HUES64 (cell line): ENCODE data around the gene TMEM267.
"Not testable (repeated sequence)": the region's sequence is repeated elsewhere in the genome, so short reads cannot be mapped to it uniquely, and the experiment has no call there.

Experiments
- H3K27ac ChIP-seq: 2 replicates; pipeline ENCODE4 v1.7.0; 2013; ENCODE audit warnings: low read depth, low read length, inconsistent platforms
- H3K27me3 ChIP-seq: 2 replicates; pipeline ENCODE4 v1.6.1; 2013; ENCODE audit warnings: mild to moderate bottlenecking, low read length; ENCODE audit not compliant: insufficient read depth
- H3K36me3 ChIP-seq: 2 replicates; pipeline ENCODE4 v1.6.1; 2013; ENCODE audit warnings: mild to moderate bottlenecking, low read length; ENCODE audit not compliant: insufficient read depth
- H3K4me1 ChIP-seq: 2 replicates; pipeline ENCODE4 v1.6.1; 2013; ENCODE audit warnings: mild to moderate bottlenecking, low read length, moderate library complexity; ENCODE audit not compliant: insufficient read depth
- H3K4me3 ChIP-seq: 2 replicates; pipeline ENCODE4 v1.5.1; 2013; ENCODE audit warnings: mild to moderate bottlenecking, low read length, moderate library complexity
- H3K9ac ChIP-seq: 2 replicates; pipeline ENCODE4 v1.6.1; 2013; ENCODE audit warnings: mild to moderate bottlenecking, low read depth, low read length
- H3K9me3 ChIP-seq: 2 replicates; pipeline ENCODE4 v1.6.1; 2013; ENCODE audit warnings: low read depth, low read length; ENCODE audit not compliant: insufficient read depth
- WGBS: fragments of 150-250, 120-280 bp; methylation state at CpG from one replicate; pipeline ENCODE4 v1.1.7; 2013; ENCODE audit warnings: missing lambda C conversion rate; 5-methylcytosine and 5-hydroxymethylcytosine counted together

Gene TMEM267

GRCh38 chr5:43402524-43403066, 81.1 kb downstream of the TMEM267 start:
- not testable (repeated sequence) for H3K27ac ChIP-seq, H3K4me3 ChIP-seq

GRCh38 chr5:43401827-43402226, 81.8 kb downstream of the TMEM267 start:
- Histone ChIP-seq H3K27me3 (peaks cover 8% of the 10 kb centered on the region), H3K4me3 (no peak overlapping the region), H3K9me3 (0 out of 2 replicates have a peak, but pooled peaks cover 2% of the 10 kb centered on the region), H3K36me3 (no peaks in the 10 kb centered on the region), H3K27ac (no peak overlapping the region), H3K4me1 (no peaks in the 10 kb centered on the region), H3K9ac (no peak overlapping the region)
- 82% methylated on average over 1 of the region's 1 CpG for WGBS

More at GRCh38 chr5:43402524-43403066, 81.1 kb downstream of the TMEM267 start:
- not testable (repeated sequence) for H3K4me1 ChIP-seq, H3K36me3 ChIP-seq, H3K9ac ChIP-seq, H3K9me3 ChIP-seq, H3K27me3 ChIP-seq
- WGBS, result 89% methylated on average over 16 of the region's 16 CpGs

GRCh38 chr5:43400082-43400481, 83.6 kb downstream of the TMEM267 start:
- Histone ChIP-seq H3K27me3 (peaks cover 17% of the 10 kb centered on the region), H3K4me3 (no peak overlapping the region), H3K4me1 (no peaks in the 10 kb centered on the region), H3K9me3 (0 out of 2 replicates have a peak, but pooled peaks cover 2% of the 10 kb centered on the region), H3K36me3 (no peaks in the 10 kb centered on the region), H3K9ac (no peak overlapping the region), H3K27ac (no peak overlapping the region)
- 88% methylated on average over 3 of the region's 3 CpGs for WGBS

- no peaks in the 10 kb centered on the region for H3K9me3 ChIP-seq
- H3K36me3 ChIP-seq, result no peaks in the 10 kb centered on the region
- no peaks in the 10 kb centered on the region for H3K4me1 ChIP-seq
- peaks cover 17% of the 10 kb centered on the region for H3K27me3 ChIP-seq
- peak overlapping the region; percentile 66 for H3K9ac ChIP-seq
- WGBS, result 62% methylated on average over 53 of the region's 53 CpGs
- H3K4me3 ChIP-seq, result peak overlapping the region; percentile 48
- no peak overlapping the region for H3K27ac ChIP-seq
Measured at GRCh38 chr5:43396762-43397304, 86.8 kb downstream of the TMEM267 start.
